Fibroblast of the conjunctiva (primary cell): Measurements from ENCODE around the gene CHADL.

Experiments
- DNase-seq: peaks from one replicate; pipeline ENCODE4 v3.0.0-alpha.2; 2010; ENCODE audit warnings: low read depth

The CHADL gene

GRCh38 chr22:41229730-41230400 lies 10.9 kb downstream of the CHADL start:
- DNase-seq = no peak

GRCh38 chr22:41229215-41229614 lies 11.5 kb downstream of the CHADL start:
- no peak for DNase-seq

DNA sequence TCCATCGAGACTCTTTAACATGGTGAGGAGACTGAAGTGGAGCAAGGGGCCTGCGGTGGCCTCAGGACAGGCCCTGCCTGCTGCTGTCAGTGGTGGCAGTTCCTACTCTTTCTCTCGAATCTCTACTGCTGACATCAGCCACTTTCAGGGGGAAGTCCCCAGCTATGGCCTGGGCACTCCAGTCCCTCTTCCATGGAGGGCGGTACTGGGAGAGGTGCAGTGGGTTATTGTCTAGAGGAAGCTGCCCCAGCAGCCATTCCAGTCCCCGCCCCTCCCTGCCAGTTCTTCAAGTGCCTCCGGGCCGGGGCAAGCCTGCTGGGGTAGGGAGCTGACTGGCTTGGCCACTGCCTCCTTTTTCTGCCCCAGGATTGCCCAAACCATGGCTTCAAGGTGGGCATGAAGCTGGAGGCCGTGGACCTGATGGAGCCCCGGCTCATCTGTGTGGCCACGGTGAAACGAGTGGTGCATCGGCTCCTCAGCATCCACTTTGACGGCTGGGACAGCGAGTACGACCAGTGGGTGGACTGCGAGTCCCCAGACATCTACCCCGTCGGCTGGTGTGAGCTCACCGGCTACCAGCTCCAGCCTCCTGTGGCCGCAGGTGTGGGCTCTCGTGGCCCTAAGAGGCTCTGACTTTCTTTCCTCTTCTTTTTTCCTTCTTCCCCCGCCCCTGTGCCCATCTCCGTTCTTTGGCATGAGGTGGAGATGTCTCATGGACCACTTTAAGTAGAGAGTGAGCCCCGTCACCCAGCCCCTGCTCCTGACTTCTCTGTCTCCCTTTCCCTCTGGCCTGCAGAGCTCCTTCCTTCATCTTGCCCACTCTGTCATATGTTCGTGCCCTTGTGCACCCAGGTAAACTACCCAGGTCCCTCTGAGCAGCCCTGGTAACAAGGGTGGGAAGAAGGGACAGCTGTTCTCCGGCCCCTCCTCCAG lies 13.7 kb downstream of the CHADL start:
- DNase-seq = no peak

GRCh38 chr22:41223535-41223934 lies 17.2 kb downstream of the CHADL start:
- DNase-seq = no peak

DNA sequence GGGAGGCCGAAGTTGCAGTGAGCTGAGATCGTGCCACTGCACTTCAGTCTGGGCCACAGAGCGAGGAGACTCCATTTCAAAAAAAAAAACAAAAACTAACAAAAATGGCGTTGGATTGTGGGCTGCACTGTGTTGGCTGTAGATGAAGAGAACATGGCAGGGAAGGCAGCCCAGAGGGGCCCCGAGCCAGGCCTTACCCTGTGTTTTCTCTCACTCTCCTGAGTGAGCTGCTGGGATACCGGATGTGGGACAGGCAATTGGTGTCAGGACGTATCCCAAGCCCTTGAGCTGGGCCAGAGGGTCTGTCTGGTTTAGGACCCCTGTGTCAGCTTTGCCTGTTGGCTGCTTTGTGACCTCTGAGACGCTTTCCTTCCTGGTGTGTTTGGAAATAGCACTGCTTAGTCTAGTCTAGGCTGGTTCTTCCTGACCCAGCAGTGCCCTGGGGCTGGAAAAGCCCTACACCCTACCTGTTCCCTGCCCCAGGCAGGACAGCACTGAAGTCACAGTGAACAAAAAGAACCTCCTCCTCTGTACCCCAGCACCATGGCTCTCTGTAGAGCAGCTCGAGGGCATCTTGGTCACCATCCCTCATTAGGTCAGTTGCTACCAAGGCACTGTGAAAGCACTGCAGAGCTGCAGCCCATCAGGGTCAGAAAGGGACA lies 17.8 kb downstream of the CHADL start:
- DNase-seq = no peak

DNA sequence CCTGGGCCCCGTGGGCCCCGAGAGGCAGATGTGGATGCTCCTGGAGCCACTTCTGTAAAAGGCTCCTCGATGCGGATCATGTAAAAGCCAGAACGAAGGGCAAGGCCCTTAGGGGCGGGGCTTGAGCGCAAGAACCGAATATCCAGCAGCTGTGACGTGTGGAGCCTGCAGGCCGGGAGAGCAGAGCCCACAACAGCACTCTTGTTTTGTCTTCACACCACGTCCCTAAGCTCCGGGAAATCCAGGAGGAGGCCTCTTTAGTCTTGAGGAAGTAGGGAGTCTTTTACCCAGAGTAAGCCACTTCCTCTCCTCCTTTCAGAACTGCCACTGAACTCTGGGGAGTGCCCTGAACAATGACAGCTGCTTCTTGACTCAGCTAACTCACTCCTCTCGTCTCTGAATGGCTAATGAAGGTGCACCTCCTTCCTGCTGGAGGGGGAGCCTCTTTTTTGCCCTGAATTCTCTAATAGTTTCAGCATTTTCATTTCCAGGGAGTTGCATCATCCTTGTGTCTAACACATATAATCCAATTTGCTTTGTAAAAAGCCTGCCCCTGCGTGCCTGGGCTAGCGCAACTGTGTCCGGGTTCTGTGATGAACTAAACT lies 23.1 kb downstream of the CHADL start:
- DNase-seq = peak; percentile 94

DNA sequence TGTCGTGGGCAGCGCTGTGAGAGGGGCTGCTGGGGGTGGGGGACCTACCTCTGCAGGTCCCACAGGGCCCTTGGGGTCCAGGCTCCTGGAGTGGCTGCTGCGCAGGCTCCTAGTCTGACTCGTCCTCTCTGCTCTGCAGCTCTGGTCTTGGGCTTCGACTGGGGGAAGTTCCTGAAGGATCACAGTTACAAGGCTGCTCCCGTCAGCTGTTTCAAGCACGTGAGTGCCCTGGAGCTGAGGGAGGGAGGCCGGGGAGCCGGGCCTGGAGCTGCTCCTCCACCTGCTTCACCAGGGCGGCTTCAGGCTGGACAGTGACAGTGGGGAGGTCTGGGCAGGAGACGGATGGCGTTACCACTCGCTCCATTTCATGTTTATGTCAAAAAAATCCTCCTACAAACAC lies 23.7 kb downstream of the CHADL start:
- DNase-seq = no peak

DNA sequence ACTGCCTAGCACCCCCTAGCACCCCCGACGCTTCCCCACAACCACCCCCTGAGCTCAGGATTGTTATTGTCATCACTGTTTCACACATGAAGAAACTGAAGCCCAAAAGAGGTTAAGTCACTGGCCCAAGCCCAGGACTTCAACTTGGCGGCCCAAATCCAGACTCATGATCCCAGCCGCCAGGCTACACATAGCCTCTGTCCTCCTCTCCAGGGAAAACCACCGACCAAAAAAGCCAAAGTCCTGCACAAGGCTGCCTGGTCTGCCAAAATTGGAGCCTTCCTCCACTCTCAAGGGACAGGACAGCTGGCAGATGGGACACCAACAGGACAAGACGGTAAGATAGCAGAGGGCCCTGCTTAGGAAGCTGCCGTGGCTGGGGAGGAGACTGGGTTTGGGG lies 24.8 kb downstream of the CHADL start:
- DNase-seq = no peak

- no peak for DNase-seq
Observed at GRCh38 chr22:41215409-41215808, 25.3 kb downstream of the CHADL start.

DNA sequence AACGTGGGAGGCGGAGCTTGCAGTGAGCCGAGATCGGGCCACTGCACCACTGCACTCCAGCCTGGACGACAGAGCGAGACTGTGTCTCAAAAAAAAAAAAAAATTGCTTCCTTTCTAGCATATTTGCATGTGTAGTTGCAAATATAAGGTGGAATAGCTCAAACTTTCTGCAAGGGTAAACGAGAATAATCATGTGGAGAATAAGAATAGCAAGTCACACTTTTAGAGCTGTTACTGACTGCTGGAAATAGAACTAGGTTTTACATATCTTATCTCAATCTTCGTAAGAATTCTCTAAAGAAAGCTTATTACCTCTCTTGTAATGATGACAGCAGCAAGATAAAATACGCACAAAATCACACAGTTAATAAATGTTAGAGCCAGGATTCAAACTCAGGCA lies 34.0 kb downstream of the CHADL start:
- no peak for DNase-seq

GRCh38 chr22:41204992-41205900 lies 35.5 kb downstream of the CHADL start, which contains the start of gene L3MBTL2:
L3MBTL2 (plus strand) TSS chr22:41205312; CDS start chr22:41205363, 51 bp downstream.
- peak; percentile 87 for DNase-seq

DNA sequence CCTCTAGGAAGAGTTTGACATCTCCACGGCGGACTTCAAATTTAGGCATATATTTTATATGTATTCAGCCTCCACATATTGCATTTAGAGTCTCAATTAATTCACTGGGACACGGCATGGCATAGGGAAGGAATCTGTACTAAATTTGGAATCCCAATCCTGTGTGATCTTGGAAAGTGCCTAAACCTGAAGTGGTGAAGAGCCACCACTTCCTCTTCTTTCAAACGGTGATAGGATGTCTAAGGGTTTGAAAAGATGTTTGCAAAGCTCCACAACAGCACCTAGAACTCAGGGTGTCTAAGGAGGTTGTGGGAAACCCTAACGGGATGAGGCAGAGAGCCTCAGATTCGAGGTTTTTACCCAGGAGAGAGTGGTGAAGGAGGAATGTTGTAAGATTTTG lies 36.7 kb downstream of the CHADL start:
- no peak for DNase-seq

DNA sequence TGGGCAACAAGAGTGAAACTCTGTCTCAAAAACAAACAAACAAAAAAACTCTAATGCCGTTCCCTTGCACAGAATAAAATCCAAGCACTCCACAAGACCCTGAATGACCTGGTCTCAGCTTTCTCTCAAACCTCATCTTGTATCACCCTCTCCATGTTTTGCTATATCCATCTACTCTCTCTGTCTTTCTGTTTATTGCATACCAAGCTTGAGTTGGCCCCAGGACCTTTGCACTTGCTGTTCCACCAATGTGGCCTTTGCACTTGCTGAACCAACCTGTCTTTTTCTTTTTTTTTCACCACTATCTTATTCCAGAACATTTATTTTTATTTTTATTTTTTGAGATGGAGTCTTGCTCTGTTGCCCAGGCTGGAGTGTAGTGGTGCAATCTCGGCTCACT lies 37.6 kb downstream of the CHADL start:
- no peak for DNase-seq

GRCh38 chr22:41201141-41201540 lies 39.6 kb downstream of the CHADL start:
- DNase-seq = no peak

DNA sequence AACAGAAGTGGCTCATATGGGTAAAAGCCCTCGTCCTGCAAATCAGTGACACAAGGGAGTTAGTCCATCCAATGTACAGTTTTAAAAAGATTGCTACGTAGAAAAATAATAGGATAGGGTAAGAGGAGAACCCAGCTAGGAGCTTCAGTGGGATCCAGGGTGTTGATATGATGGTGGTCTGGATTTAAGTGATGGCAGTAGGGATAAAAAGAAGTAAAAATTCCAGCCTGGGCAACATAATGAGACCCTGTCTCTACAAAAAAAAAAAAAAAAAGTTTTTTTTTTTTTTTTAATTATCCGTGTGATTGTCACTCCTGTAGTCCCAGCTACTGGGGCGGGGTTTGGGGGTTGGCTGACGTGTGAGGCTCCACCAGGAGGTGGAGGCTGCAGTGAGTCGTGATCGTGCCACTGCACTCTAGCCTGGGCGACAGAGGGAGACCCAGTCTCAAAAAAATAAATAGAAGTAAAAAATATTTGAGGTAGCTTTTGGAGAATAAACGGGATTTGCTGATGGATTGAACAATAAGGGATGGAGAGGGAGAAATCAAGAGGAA lies 42.6 kb downstream of the CHADL start:
- no peak for DNase-seq

- peak; percentile 5 for DNase-seq
Observed at GRCh38 chr22:41197038-41197972, 43.4 kb downstream of the CHADL start.

- DNase-seq = no peak
Observed at GRCh38 chr22:41193829-41194228, 46.9 kb downstream of the CHADL start.

GRCh38 chr22:41191467-41191866 lies 49.3 kb downstream of the CHADL start:
- no peak for DNase-seq

GRCh38 chr22:41184679-41185078 lies 56.1 kb downstream of the CHADL start:
- DNase-seq = no peak
